Measurements from ENCODE around the gene SYT13. TPM values are rescaled to one million over a fixed set of nuclear protein-coding genes. Genes with fewer than 3 reads are reported as not detected.

SYT13 gene
- total RNA-seq, 1 donor from 2014 or later, result 17.4 TPM

GRCh38 chr11:45224766-45225165, 61.4 kb downstream of the SYT13 start:
- peaks cover 32% of the 10 kb centered on the region for H3K36me3 Mint-ChIP-seq
- no peaks in the 10 kb centered on the region for H3K9me3 Mint-ChIP-seq
- DNase-seq (ENCODE audit: extremely low spot score, unreplicated experiment), result no peak
- H3K27ac Mint-ChIP-seq, result no peak overlapping the region
- H3K4me3 Mint-ChIP-seq, result no peak overlapping the region
- no peaks in the 10 kb centered on the region for H3K4me1 Mint-ChIP-seq (ENCODE audit: unreplicated experiment)
- TF ChIP-seq CTCF (conservative IDR thresholded peaks at IDR 0.05), result no peak
- no peaks in the 10 kb centered on the region for H3K27me3 Mint-ChIP-seq

- no peaks in the 10 kb centered on the region for H3K9me3 Mint-ChIP-seq
These were observed 62.6 kb downstream of the SYT13 start for GRCh38 chr11:45223496-45223895.

GRCh38 chr11:45219411-45219810, 66.7 kb downstream of the SYT13 start:
- peaks cover 5% of the 10 kb centered on the region for H3K4me1 Mint-ChIP-seq (ENCODE audit: unreplicated experiment)
- H3K27ac Mint-ChIP-seq, result no peak overlapping the region
- H3K27me3 Mint-ChIP-seq, result no peaks in the 10 kb centered on the region
- H3K9me3 Mint-ChIP-seq, result no peaks in the 10 kb centered on the region
- TF ChIP-seq CTCF (conservative IDR thresholded peaks at IDR 0.05), result no peak
- H3K4me3 Mint-ChIP-seq, result no peak overlapping the region
- DNase-seq (ENCODE audit: extremely low spot score, unreplicated experiment), result no peak
- peaks cover 18% of the 10 kb centered on the region for H3K36me3 Mint-ChIP-seq

More at GRCh38 chr11:45223496-45223895, 62.6 kb downstream of the SYT13 start:
- H3K4me3 Mint-ChIP-seq, result no peak overlapping the region
- H3K27ac Mint-ChIP-seq, result no peak overlapping the region
- no peak for TF ChIP-seq CTCF (conservative IDR thresholded peaks at IDR 0.05)
- H3K27me3 Mint-ChIP-seq, result no peaks in the 10 kb centered on the region
- H3K36me3 Mint-ChIP-seq, result peaks cover 29% of the 10 kb centered on the region
- no peaks in the 10 kb centered on the region for H3K4me1 Mint-ChIP-seq (ENCODE audit: unreplicated experiment)
- DNase-seq (ENCODE audit: extremely low spot score, unreplicated experiment), result no peak

GRCh38 chr11:45218705-45219104, 67.4 kb downstream of the SYT13 start:
- Mint-ChIP-seq H3K4me3 (no peak overlapping the region), H3K4me1 (ENCODE audit: unreplicated experiment) (peaks cover 5% of the 10 kb centered on the region), H3K27me3 (no peaks in the 10 kb centered on the region), H3K36me3 (peaks cover 13% of the 10 kb centered on the region), H3K27ac (no peak overlapping the region), H3K9me3 (no peaks in the 10 kb centered on the region)
- no peak for DNase-seq (ENCODE audit: extremely low spot score, unreplicated experiment)
- no peak for TF ChIP-seq CTCF (conservative IDR thresholded peaks at IDR 0.05)

GRCh38 chr11:45217991-45218390, 68.2 kb downstream of the SYT13 start:
- Mint-ChIP-seq H3K27me3 (no peaks in the 10 kb centered on the region), H3K36me3 (peaks cover 14% of the 10 kb centered on the region)
- no peak for DNase-seq (ENCODE audit: extremely low spot score, unreplicated experiment)

More at GRCh38 chr11:45217991-45218390, 68.2 kb downstream of the SYT13 start:
- no peak overlapping the region for H3K27ac Mint-ChIP-seq
- no peak for TF ChIP-seq CTCF (conservative IDR thresholded peaks at IDR 0.05)
- H3K4me1 Mint-ChIP-seq (ENCODE audit: unreplicated experiment), result peaks cover 10% of the 10 kb centered on the region
- H3K9me3 Mint-ChIP-seq, result no peaks in the 10 kb centered on the region
- no peak overlapping the region for H3K4me3 Mint-ChIP-seq
